ENCODE results near the gene FTSJ3.

DNA sequence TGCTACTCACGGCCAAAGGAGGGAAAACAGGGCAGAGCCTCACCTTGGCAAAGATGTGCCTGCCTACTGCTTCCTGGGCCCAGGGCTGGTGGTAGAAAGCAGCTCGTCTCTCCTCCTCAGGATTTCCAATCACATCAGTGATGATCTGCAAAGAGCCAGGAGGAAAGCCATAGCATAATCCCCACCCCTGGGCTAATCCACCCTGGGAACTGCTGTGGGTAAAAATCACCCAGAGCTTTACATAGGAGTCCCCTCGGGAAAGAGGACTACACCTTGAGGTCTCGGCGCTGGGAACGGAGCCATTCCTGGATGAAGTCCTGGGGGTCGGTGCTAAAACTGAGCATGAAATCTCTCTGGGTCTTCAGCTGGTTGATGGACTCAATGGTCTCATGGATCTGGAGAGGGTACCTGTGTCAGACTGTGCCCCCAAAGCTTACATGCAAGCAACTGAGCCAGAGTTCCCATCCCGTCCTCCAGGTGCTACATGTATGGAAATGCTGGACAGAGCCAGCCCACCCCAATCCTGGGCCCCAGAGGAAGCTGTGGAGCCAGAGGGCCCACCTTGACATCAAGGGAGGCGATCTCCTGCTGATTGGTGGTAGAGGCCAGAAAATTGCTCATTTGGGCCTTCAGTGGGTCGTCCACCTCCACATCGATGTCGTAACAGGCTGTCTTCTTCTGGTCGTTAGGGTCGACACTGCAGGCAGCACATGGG, 5.7 kb upstream of the FTSJ3 start:
- TF ChIP-seq, protein P1, sequence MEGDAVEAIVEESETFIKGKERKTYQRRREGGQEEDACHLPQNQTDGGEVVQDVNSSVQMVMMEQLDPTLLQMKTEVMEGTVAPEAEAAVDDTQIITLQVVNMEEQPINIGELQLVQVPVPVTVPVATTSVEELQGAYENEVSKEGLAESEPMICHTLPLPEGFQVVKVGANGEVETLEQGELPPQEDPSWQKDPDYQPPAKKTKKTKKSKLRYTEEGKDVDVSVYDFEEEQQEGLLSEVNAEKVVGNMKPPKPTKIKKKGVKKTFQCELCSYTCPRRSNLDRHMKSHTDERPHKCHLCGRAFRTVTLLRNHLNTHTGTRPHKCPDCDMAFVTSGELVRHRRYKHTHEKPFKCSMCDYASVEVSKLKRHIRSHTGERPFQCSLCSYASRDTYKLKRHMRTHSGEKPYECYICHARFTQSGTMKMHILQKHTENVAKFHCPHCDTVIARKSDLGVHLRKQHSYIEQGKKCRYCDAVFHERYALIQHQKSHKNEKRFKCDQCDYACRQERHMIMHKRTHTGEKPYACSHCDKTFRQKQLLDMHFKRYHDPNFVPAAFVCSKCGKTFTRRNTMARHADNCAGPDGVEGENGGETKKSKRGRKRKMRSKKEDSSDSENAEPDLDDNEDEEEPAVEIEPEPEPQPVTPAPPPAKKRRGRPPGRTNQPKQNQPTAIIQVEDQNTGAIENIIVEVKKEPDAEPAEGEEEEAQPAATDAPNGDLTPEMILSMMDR (IDR thresholded peaks at IDR 0.05; ENCODE audit: poor library complexity) = no peak
- no peak for TF ChIP-seq EZH2phosphoT487 (IDR thresholded peaks at IDR 0.05; ENCODE audit: low read depth, severe bottlenecking, unreplicated experiment)
